Breast epithelium (tissue), 4 donors: Measurements from ENCODE around the gene ALOX5AP. TPM values are rescaled to one million over a fixed set of nuclear protein-coding genes. Genes with fewer than 3 reads are reported as not detected.

Experiments used
- DNase-seq, 2 donors: peaks; one replicate each; pipeline ENCODE4 v3.0.0-alpha.2; 2019; ENCODE audit warnings: low spot score in 2 of 2
- H3K27ac ChIP-seq, 2 donors: fragments of 200-600 bp; sonication (generic) in 1 of 2; one replicate each; pipeline ENCODE4 v1.5.1; 2016 to 2019; ENCODE audit warnings: mild to moderate bottlenecking in 1 of 2
- H3K27me3 ChIP-seq, 2 donors: fragments of 200-600 bp; sonication (generic) in 1 of 2; one replicate each; pipeline versions ENCODE4 v1.5.1 to v1.6.0; 2017 to 2019; ENCODE audit warnings: control low read depth in 1 of 2, mild to moderate bottlenecking in 1 of 2
- H3K36me3 ChIP-seq: fragments of 200-600 bp; one replicate; pipeline ENCODE4 v1.5.1; 2019
- H3K4me1 ChIP-seq, 2 donors: fragments of 200-600 bp; sonication (generic); one replicate each; pipeline ENCODE4 v1.5.1; 2016 to 2019; ENCODE audit warnings: control low read depth in 1 of 2
- H3K4me3 ChIP-seq, 3 donors: fragments of 200-600 bp; sonication (generic); 1 replicate in 2 of 3; 2 replicates in 1 of 3; pipeline ENCODE4 v1.5.1; 2016 to 2019; ENCODE audit warnings: mild to moderate bottlenecking in 3 of 3, moderate library complexity in 2 of 3
- H3K9me3 ChIP-seq, 2 donors: fragments of 200-600 bp; sonication (generic) in 1 of 2; one replicate each; pipeline ENCODE4 v1.5.1; 2016 to 2019; ENCODE audit warnings: control low read depth in 1 of 2
- CTCF ChIP-seq, 3 donors: fragments of 450-650 bp; IDR thresholded peaks; one replicate each; pipeline ENCODE4 v1.5.1; 2016 to 2017; ENCODE audit warnings: antibody characterized with exemption in 3 of 3, mild to moderate bottlenecking in 3 of 3, moderate library complexity in 3 of 3
- POLR2A ChIP-seq: fragments of 450-650 bp; IDR thresholded peaks from one replicate; pipeline ENCODE4 v1.6.1; 2016; ENCODE audit warnings: antibody characterized with exemption, mild to moderate bottlenecking, moderate library complexity
- POLR2AphosphoS5 ChIP-seq, 3 donors: sonication (generic); formaldehyde crosslinking; IDR thresholded peaks; one replicate each; pipeline ENCODE4 v1.6.1; 2017; ENCODE audit warnings: antibody characterized with exemption in 3 of 3
- intact Hi-C: fragments of 100-400 bp; cut with DNase I; formaldehyde crosslinking; loops from one replicate; pipeline ENCODE4 v1.15.1; 2023; ENCODE audit warnings: low total_unique reads
- total RNA-seq, 3 donors: library from RNA; depleted of rRNA; stranded (reverse); fragments of >200 nt; gene quantifications; one replicate each; pipeline ENCODE4 v1.1.0, GENCODE V29; 2016

Gene ALOX5AP
- total RNA-seq = 10 to 100 TPM; 32.1 to 47.4 (median 37.9) TPM

GRCh38 chr13:30735025-30735871 is at the start of gene ALOX5AP:
ALOX5AP (plus strand) TSS chr13:30735543; CDS start chr13:30735606, 63 bp downstream.
- Histone ChIP-seq H3K27ac (no peak within 1 kb of the TSS), H3K27me3 (no peaks in the 10 kb centered on the region), H3K9me3 (no peaks in the 10 kb centered on the region), H3K4me3 (peak within 1 kb of the TSS; percentile 1 to 34 (median 2)), H3K36me3 (no peaks in the 10 kb centered on the region), H3K4me1 (no peaks in the 10 kb centered on the region)
- DNase-seq = no peak
- TF ChIP-seq POLR2A (no peak), POLR2AphosphoS5 (IDR thresholded peaks at IDR 0.05) (no peak), CTCF (IDR thresholded peaks at IDR 0.05) (no peak)
- intact Hi-C loops = no loop called here

GRCh38 chr13:30685987-30686386 is 49.4 kb upstream of the ALOX5AP start:
- no peak for TF ChIP-seq POLR2A
- no peak for TF ChIP-seq POLR2AphosphoS5 (IDR thresholded peaks at IDR 0.05)
- TF ChIP-seq CTCF (IDR thresholded peaks at IDR 0.05) = no peak
- Histone ChIP-seq H3K9me3 (no peaks in the 10 kb centered on the region), H3K27me3 (no peaks in the 10 kb centered on the region), H3K4me1 (no peaks in the 10 kb centered on the region), H3K36me3 (no peaks in the 10 kb centered on the region), H3K27ac (no peak overlapping the region), H3K4me3 (no peak overlapping the region)
- intact Hi-C loops = loop anchor here (10.0 kb wide), 1 partner anchor 109 kb away; no protein-coding TSS in a partner anchor
- DNase-seq = no peak

GRCh38 chr13:30687601-30688000 is 47.7 kb upstream of the ALOX5AP start:
- Histone ChIP-seq H3K36me3 (no peaks in the 10 kb centered on the region), H3K4me1 (no peaks in the 10 kb centered on the region), H3K4me3 (no peak overlapping the region), H3K27me3 (no peaks in the 10 kb centered on the region), H3K9me3 (no peaks in the 10 kb centered on the region), H3K27ac (no peak overlapping the region)
- no peak for TF ChIP-seq POLR2A
- no peak for TF ChIP-seq CTCF (IDR thresholded peaks at IDR 0.05)
- TF ChIP-seq POLR2AphosphoS5 (IDR thresholded peaks at IDR 0.05) = no peak
- DNase-seq = no peak
- intact Hi-C loops = loop anchor here (10.0 kb wide), 1 partner anchor 107 kb away; no protein-coding TSS in a partner anchor

GRCh38 chr13:30689752-30690151 is 45.6 kb upstream of the ALOX5AP start:
- peak overlapping the region; percentile 42 to 80 (median 51) for H3K4me3 ChIP-seq
- intact Hi-C loops = loop anchor here (10.0 kb wide), 1 partner anchor 105 kb away; no protein-coding TSS in a partner anchor

More at GRCh38 chr13:30689752-30690151, 45.6 kb upstream of the ALOX5AP start:
- no peak for DNase-seq
- Histone ChIP-seq H3K9me3 (no peaks in the 10 kb centered on the region), H3K36me3 (no peaks in the 10 kb centered on the region), H3K27me3 (no peaks in the 10 kb centered on the region), H3K4me1 (no peaks in the 10 kb centered on the region), H3K27ac (peak overlapping the region; percentile 71 to 86)
- TF ChIP-seq POLR2AphosphoS5 (IDR thresholded peaks at IDR 0.05) = no peak
- TF ChIP-seq POLR2A = no peak
- no peak for TF ChIP-seq CTCF (IDR thresholded peaks at IDR 0.05)
